ENCODE data around the gene TNFRSF19.

Gene TNFRSF19

DNA sequence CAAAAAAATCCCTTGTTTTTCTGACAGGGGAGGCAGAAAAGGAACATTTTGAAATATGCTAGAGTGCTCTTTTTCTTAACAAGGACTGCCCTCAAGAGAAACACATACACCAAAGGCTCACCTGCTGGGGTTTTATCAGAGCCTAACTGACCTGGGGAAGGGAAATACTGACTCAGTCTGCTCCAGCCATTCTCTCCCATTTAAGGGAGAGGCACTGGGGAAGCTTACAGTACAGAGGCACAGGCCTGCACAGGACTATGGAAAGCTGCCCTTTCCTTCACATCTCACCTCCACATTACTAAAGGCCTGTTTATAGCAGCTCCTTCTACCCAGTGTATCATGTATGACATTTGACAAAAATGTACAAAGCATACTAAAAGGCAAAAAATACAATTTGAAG is 30.3 kb downstream of the TNFRSF19 start:
- no peak for DNase-seq (ENCODE audit: low read depth in 2 of 3, low spot score in 1 of 3)

GRCh38 chr13:23605831-23606230 is 35.6 kb downstream of the TNFRSF19 start:
- no peak for DNase-seq (ENCODE audit: low read depth in 2 of 3, low spot score in 1 of 3)

DNA sequence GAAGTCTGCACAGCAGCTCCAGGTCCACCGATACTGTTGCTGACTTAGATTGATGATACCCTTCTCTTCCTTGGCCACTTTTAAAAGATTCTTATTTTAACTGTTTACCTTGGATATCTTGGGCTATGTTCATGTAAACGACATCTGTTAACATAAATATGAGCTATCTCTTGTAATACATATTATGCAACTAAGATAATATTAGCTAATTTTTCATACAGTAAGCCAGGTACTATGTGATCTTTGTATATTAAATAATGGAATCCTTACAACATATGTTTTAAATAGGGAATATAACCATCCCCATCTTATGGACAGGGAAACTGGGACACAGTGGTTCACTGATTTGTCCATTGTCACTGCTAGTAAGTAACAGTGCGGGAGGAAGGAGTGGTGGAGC is 37.9 kb downstream of the TNFRSF19 start:
- no peak for DNase-seq (ENCODE audit: low read depth in 2 of 3, low spot score in 1 of 3)

DNA sequence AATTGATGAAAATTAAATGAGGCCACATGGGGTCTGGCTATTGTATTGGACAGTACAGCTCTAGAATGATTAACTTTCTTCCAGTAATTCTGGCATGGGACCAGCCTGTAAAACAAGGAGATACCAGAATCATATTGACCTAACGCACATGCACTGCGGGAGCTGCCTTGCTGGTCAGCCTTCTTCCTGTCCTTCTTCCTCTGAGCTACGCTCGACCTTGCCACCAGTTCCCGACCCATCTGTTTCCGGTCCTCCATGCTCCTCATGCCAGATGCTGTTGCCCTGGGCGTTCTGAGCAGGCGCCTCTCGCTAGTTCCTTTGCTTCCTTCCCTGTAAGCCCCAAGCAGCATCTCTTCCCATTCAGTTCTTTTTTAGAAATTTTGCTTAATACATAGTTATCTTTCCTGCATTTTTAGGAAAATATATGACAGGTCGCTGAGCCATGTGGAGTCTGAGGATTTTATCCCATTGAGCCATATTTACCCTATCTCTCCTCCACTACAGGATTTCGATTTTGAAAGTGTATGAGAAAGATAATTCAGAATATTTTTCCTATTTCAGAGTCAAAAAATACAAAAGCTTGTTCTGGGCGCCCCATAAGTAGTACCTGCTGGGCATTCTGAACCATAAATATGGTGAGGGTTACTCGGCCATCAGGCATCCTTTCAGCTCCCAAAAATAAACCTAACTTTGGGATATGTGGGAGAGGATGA is 38.6 kb downstream of the TNFRSF19 start:
- no peak for DNase-seq (ENCODE audit: low read depth in 2 of 3, low spot score in 1 of 3)

DNA sequence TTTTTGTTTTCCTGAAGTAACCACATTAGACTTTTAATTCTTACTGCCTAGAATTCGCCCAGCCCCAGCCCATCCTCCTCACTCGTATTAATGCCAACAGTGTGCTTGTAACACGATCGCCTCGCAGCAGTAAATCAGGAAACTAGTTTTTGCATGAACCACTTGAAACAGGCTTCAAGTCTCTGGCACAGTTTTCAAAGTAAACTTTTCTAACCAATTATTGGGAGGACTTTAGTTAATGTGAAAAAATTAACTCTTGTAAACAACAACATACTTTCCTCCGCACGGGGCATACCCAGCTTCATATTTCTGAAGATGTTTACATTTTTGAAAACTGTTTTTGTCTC is 39.2 kb downstream of the TNFRSF19 start:
- no peak for DNase-seq (ENCODE audit: low read depth in 2 of 3, low spot score in 1 of 3)

DNA sequence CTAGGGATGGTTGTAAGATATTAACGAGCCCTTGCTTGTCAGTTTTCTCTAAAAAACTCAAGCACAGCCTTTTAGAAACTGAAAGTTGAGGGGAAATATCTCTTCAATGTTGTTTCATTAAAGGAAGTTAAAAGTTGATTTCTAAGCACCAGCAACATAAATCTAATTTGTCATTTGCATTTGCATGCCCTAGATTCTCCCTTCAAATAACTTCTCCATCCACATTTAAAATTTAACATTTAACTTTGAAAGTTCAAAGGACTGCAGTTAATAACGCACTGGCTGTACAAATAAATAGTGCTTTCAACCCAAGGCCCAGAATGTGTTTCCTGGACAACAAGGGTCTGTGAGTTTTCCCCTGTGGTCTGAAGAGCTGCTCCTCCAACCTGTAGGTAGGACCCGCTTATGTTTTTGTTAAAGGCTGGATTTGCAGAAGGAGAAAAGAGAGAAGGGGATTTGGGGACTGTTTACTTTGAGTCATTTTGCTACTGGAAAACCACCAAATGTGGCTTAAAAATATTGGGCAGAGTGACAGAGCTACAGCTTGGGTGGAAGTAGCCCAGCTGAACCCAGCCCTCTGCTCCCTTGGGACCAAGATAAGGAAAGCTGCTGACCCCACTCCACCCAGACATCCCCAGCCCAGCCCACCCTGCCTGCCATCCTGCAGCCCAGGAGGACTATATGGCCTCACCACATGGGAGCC is 39.8 kb downstream of the TNFRSF19 start:
- DNase-seq (ENCODE audit: low read depth in 2 of 3, low spot score in 1 of 3) = no peak

DNA sequence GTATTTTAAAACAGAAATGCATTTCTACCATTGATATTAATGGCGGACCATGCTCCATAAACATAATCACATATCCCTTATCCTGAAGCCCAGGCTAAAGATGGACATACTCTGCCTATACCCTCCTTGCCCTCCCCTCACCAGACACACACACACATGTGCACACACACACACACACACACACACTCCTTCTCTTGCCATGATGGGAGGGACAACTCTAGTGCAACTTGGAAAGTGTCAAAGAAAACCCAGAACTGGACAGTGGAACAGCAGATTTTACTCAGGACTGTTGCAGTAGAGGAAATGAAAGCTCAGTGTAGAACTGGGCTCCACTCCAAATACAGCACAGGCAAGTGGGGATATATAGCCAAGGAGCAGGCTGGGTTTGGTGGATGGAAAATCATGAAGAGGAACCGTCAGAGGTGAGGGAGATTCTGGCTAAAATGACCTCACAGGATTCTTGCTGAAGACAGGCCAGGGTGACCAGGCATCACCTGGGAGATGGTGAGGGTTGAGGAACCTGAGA is 40.8 kb downstream of the TNFRSF19 start:
- no peak for DNase-seq (ENCODE audit: low read depth in 2 of 3, low spot score in 1 of 3)

- DNase-seq (ENCODE audit: low read depth in 2 of 3, low spot score in 1 of 3) = no peak
Observed at GRCh38 chr13:23612182-23612581, 42.0 kb downstream of the TNFRSF19 start.

DNA sequence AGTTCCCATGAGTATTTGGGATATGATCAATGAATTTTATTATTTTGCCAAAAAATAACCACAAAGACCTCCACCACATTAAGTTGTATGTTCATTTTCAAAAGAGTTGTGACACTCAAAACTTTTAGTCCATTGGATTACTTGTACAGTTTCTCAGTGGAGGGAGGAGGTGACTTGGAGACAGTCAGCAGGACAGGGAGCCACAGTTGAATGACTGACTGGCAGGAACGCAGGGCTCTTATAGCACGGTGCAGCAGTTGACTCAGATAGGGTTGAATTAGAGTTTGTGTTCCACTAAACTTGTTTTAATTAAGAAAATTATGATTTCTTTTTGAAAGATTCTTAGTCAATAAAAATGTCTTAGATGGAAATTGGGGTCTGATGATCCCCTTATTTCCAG is 42.5 kb downstream of the TNFRSF19 start:
- no peak for DNase-seq (ENCODE audit: low read depth in 2 of 3, low spot score in 1 of 3)

GRCh38 chr13:23613596-23613995 is 43.4 kb downstream of the TNFRSF19 start:
- DNase-seq (ENCODE audit: low read depth in 2 of 3, low spot score in 1 of 3) = no peak

DNA sequence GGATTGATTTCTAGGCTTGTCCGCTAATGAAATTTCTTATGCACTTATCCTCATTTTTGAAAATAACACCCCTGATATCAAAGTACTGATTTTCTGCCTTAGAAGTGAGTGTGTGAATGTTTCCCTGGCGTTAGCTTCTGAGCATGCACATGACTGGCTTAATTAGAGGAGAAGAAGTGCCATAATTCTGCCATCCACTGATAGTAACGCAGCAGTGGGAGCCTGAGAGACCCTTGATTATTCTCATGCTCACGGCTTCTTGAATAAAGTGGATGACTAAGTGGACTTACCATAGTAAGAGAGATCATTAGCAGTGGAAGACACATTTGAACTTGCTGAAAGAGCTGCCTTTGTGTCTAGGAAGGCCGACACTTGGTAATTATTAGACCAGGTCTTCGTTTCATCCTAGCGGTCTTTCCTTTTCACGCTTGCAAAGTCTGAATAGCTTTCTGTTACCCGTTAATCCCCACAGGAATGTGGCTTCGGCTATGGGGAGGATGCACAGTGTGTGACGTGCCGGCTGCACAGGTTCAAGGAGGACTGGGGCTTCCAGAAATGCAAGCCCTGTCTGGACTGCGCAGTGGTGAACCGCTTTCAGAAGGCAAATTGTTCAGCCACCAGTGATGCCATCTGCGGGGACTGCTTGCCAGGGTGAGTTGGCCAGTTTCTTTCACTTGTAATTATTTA is 45.3 kb downstream of the TNFRSF19 start:
- no peak for DNase-seq (ENCODE audit: low read depth in 2 of 3, low spot score in 1 of 3)

DNA sequence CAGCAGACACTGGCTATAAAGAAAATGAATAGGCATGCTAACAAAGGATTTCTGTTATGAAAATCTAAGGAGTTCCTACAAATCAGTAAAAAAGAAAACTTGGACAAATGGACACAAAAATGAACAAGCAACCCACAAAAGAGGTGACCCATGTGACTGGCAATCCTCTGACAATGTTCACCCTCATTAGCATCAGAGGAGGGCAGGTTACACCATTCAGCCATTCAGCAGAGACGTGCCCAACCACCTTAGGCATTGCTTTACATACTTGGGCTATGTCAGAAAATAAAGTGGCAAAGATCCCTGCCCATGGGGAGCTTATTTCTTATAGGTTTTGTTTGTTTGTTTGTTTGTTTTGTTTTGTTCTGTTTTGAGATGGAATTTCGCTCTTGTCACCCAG is 46.0 kb downstream of the TNFRSF19 start:
- DNase-seq (ENCODE audit: low read depth in 2 of 3, low spot score in 1 of 3) = no peak

- DNase-seq (ENCODE audit: low read depth in 2 of 3, low spot score in 1 of 3) = no peak
Observed at GRCh38 chr13:23617551-23618024, 47.4 kb downstream of the TNFRSF19 start.

- DNase-seq (ENCODE audit: low read depth in 2 of 3, low spot score in 1 of 3) = no peak
Observed at GRCh38 chr13:23618341-23618740, 48.1 kb downstream of the TNFRSF19 start.

DNA sequence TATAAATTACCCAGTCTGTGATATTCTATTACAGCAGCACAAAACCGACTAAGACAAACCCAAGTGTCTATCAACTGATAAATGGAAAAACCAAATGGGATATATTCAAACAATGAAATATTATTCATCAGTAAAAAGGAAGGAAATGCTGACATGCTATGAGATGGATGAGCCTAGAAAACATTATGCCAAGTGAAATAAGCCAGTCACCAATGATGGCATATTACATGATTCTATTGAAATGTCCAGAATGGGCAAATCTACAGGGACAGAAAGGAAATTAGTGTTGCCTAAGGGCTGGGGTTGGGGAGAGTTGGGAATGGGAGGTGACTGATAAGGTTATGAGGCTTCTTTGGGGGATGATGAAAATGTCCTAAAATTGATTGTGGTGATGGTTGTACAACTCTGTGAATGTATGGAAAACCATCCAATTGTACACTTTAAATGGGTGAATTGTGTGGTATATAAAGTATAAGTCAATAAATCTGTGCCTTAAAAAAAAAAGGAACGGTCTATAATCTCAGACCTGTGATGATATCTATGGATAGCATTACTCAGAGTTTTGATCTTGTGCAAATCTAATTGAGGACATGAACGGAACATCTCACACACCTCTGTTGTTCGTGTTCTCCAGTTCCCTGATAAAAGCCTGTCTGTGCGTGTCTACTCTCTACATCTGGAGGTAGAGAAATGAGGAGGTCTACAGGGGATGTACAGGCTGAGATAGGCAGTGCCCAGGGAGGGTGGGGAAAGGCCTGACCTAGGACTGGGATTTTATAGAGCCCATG is 49.0 kb downstream of the TNFRSF19 start:
- DNase-seq (ENCODE audit: low read depth in 2 of 3, low spot score in 1 of 3) = no peak

DNA sequence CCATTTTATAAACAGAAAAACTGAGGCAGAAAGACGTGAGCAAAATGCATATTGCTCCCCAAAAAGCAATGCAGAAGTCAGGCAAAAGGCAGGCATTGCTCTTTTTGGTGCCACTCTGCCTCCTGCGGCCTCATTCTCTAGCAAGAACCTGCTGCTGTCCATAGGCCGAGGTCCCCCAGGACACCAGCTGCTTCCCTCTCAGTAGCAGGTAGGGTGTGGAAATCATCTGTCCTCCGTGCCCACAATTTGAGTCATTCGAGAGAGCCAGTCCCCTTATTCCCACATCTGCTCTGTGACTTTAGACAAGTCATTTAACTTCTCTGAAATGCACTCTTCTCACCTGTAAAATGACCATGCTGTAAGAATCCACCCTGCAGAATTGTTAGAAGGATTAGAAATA is 50.0 kb downstream of the TNFRSF19 start:
- DNase-seq (ENCODE audit: low read depth in 2 of 3, low spot score in 1 of 3) = no peak

DNA sequence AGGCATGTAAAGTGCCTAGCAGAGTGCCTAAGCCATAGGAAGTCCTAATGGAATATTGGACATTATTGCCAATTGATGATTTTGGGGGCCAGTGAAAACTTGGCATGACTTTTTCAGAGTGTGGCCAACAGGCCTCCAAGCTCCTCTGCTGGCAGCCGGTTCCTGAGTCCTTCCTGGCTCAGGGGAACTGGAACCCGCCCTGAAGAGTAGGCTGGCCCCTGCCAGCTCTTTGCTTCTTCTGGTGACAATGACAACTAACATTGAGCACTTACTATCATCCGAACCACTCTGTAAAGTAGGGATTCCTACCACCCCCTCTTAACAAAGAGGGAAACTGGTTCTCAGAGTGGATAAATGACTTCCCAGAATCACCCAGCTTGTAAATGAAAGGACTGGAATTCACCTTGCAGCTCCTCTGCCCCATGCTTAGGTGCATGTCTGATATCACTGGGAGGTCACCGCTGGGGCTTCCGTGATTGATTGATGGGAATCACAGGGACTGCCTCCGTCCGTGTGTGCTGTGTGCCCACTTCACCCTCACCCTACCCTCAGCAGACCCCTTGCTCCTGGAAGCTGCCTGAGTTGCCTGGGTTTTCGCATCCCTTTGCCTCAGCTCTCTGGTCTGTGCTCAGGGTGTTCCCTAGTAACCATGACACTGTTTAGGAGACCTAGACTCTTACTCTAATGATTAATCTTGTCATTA is 50.6 kb downstream of the TNFRSF19 start:
- no peak for DNase-seq (ENCODE audit: low read depth in 2 of 3, low spot score in 1 of 3)

DNA sequence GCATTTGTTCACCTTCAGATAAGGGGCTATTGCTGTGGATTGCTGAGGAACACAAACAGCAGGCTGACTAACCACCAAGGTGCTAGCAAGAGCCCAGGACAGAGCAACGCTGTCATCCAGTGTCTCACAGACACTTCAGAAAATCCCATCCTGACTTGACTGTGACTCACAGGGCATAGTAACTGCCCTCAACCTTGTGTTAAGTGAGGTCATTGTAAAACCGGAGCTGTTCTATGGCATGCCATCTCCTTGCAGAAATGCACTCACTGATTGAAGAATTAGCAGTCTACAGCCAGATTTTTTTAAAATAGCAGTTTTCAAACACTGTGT is 51.1 kb downstream of the TNFRSF19 start:
- DNase-seq (ENCODE audit: low read depth in 2 of 3, low spot score in 1 of 3) = peak in 2 of 3 donors; percentile 4 to 5

- DNase-seq (ENCODE audit: low read depth in 2 of 3, low spot score in 1 of 3) = no peak
Observed at GRCh38 chr13:23622985-23623384, 52.8 kb downstream of the TNFRSF19 start.

- no peak for DNase-seq (ENCODE audit: low read depth in 2 of 3, low spot score in 1 of 3)
Observed at GRCh38 chr13:23623394-23623793, 53.2 kb downstream of the TNFRSF19 start.

DNA sequence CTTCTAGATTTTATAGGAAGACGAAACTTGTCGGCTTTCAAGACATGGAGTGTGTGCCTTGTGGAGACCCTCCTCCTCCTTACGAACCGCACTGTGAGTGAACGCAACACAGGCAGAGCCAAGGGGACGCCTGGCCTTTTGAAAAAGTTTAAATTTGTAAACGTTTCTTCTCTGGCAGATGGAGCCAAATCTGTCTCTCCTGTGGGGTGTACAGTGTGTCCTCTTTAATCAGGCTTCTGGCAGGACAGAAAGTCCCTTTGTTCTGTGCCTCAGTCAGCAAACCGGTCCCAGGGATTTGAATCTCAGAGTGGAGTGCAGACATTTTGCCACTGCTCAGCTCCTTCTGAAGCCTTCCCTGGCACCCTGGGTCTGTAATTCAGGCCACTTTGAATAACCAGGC is 56.5 kb downstream of the TNFRSF19 start:
- DNase-seq (ENCODE audit: low read depth in 2 of 3, low spot score in 1 of 3) = no peak

Measured in stimulated activated CD4-positive, alpha-beta T cell treated with anti-CD3 and anti-CD28 coated beads, Interleukin-12 subunit alpha, Interleukin-12 subunit beta, amount 100 ng/mL, for 48 hours (primary cell).